ENCODE data around the gene PANK2. TPM values are rescaled to one million over a fixed set of nuclear protein-coding genes. Genes with fewer than 3 reads are reported as not detected.
"Not testable (repeated sequence)": the region's sequence is repeated elsewhere in the genome, so short reads cannot be mapped to it uniquely, and the experiment has no call there.

Gene PANK2
- total RNA-seq, 1 donor from 2014 or later = 53.5 TPM

DNA sequence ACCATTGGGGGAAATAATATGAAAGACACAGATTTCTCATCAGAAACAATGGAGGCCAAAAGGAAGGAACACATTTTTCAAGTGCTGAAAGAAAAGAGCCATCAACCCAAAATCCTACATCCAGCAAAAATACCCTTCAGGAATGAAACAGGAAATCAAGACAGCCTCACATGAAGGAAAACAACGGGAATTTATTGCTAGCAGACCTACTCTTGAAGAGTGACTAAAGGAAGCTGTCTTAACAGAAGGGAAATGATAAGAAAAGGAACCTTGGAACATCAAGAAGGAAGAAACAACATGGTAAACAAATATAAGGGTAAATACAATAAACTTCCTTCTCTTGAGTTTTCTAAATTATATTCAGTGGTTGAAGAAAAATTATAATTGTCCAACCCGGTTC lies 82.0 kb downstream of the PANK2 start:
- no peaks in the 10 kb centered on the region for H3K9me3 ChIP-seq
- DNase-seq (ENCODE audit: extremely low spot score in 2 of 2) = no peak
- no peak overlapping the region for H3K4me3 ChIP-seq
- no peaks in the 10 kb centered on the region for H3K4me1 ChIP-seq
- intact Hi-C loops (cut with DNase I) = no loop called here
- no peaks in the 10 kb centered on the region for H3K36me3 ChIP-seq
- no peak for TF ChIP-seq POLR2A (IDR thresholded peaks at IDR 0.05)
- TF ChIP-seq, protein P1, sequence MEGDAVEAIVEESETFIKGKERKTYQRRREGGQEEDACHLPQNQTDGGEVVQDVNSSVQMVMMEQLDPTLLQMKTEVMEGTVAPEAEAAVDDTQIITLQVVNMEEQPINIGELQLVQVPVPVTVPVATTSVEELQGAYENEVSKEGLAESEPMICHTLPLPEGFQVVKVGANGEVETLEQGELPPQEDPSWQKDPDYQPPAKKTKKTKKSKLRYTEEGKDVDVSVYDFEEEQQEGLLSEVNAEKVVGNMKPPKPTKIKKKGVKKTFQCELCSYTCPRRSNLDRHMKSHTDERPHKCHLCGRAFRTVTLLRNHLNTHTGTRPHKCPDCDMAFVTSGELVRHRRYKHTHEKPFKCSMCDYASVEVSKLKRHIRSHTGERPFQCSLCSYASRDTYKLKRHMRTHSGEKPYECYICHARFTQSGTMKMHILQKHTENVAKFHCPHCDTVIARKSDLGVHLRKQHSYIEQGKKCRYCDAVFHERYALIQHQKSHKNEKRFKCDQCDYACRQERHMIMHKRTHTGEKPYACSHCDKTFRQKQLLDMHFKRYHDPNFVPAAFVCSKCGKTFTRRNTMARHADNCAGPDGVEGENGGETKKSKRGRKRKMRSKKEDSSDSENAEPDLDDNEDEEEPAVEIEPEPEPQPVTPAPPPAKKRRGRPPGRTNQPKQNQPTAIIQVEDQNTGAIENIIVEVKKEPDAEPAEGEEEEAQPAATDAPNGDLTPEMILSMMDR (IDR thresholded peaks at IDR 0.05) = no peak
- no peak for TF ChIP-seq POLR2AphosphoS5 (IDR thresholded peaks at IDR 0.05; ENCODE audit: insufficient read depth in 1 of 2, low read depth in 1 of 2)
- H3K27ac ChIP-seq = no peak overlapping the region
- H3K27me3 ChIP-seq = no peaks in the 10 kb centered on the region

- no peak overlapping the region for H3K27ac ChIP-seq
- H3K27me3 ChIP-seq = no peaks in the 10 kb centered on the region
- intact Hi-C loops (cut with DNase I) = no loop called here
- H3K36me3 ChIP-seq = no peaks in the 10 kb centered on the region
- TF ChIP-seq, protein P1 (IDR thresholded peaks at IDR 0.05) = no peak
- TF ChIP-seq POLR2A (IDR thresholded peaks at IDR 0.05) = no peak
- DNase-seq (ENCODE audit: extremely low spot score in 2 of 2) = no peak
- no peak overlapping the region for H3K4me3 ChIP-seq
- H3K4me1 ChIP-seq = no peaks in the 10 kb centered on the region
- no peaks in the 10 kb centered on the region for H3K9me3 ChIP-seq
These were observed 83.0 kb downstream of the PANK2 start for GRCh38 chr20:3972161-3972560.

GRCh38 chr20:3972631-3973030 lies 83.4 kb downstream of the PANK2 start:
- intact Hi-C loops (cut with DNase I); H3K9me3 ChIP-seq; DNase-seq (ENCODE audit: extremely low spot score in 2 of 2); H3K36me3 ChIP-seq; H3K27me3 ChIP-seq; H3K4me3 ChIP-seq; H3K27ac ChIP-seq; H3K4me1 ChIP-seq: not testable (repeated sequence)

- TF ChIP-seq POLR2AphosphoS5 (IDR thresholded peaks at IDR 0.05; ENCODE audit: insufficient read depth in 1 of 2, low read depth in 1 of 2) (no peak), POLR2A (IDR thresholded peaks at IDR 0.05) (no peak)
- TF ChIP-seq, protein P1 (IDR thresholded peaks at IDR 0.05) = no peak
- intact Hi-C loops (cut with DNase I) = no loop called here
- Histone ChIP-seq H3K36me3 (no peaks in the 10 kb centered on the region), H3K4me1 (no peaks in the 10 kb centered on the region), H3K9me3 (no peaks in the 10 kb centered on the region), H3K27me3 (no peaks in the 10 kb centered on the region), H3K27ac (no peak overlapping the region), H3K4me3 (no peak overlapping the region)
- DNase-seq (ENCODE audit: extremely low spot score in 2 of 2) = no peak
These were observed 84.5 kb downstream of the PANK2 start for GRCh38 chr20:3973705-3974104.

GRCh38 chr20:3976511-3976910 lies 87.3 kb downstream of the PANK2 start:
- Histone ChIP-seq H3K4me1 (peaks cover 9% of the 10 kb centered on the region), H3K27me3 (no peaks in the 10 kb centered on the region), H3K36me3 (no peaks in the 10 kb centered on the region), H3K4me3 (no peak overlapping the region), H3K9me3 (no peaks in the 10 kb centered on the region), H3K27ac (no peak overlapping the region)
- intact Hi-C loops (cut with DNase I) = no loop called here
- no peak for DNase-seq (ENCODE audit: extremely low spot score in 2 of 2)
- TF ChIP-seq POLR2A (IDR thresholded peaks at IDR 0.05) (no peak), POLR2AphosphoS5 (IDR thresholded peaks at IDR 0.05; ENCODE audit: insufficient read depth in 1 of 2, low read depth in 1 of 2) (no peak)

MicroRNA genes within 50 kb of the gene (microRNA counts, 767-probe panel; counts per million panel counts)
- microRNA hsa-miR-103a-3p = 238 to 261 counts per million in 2 donors

Small RNA genes lying within 50 kb of the gene (microRNA-seq; reads per million reads assigned to microRNA genes)
- gene MIR103A2 (ENCODE audit: borderline number of aligned reads, borderline replicate concordance) = not detected
- not detected for gene MIR103B2 (ENCODE audit: borderline number of aligned reads, borderline replicate concordance)

Small RNA genes lying within 50 kb of the gene (small RNA-seq; reads per million reads assigned to genes)
- gene MIR103A2 = not detected

Other genes with a start within 250 kb of the PANK2 start
- not detected for gene GFRA4, start 226.0 kb upstream of the PANK2 start, total RNA-seq
- 119 TPM for gene ADAM33, start 207.4 kb upstream of the PANK2 start, total RNA-seq
- gene SIGLEC1, start 176.8 kb upstream of the PANK2 start, total RNA-seq = 8.8 TPM
- gene HSPA12B, start 156.7 kb upstream of the PANK2 start, total RNA-seq = 21.6 TPM
- 16.0 TPM for gene ADISSP, start 121.6 kb upstream of the PANK2 start, total RNA-seq
- gene SPEF1, start 107.9 kb upstream of the PANK2 start, total RNA-seq = not detected
- gene CENPB, start 102.6 kb upstream of the PANK2 start, total RNA-seq = 62.9 TPM
- 26.5 TPM for gene CDC25B, start 93.1 kb upstream of the PANK2 start, total RNA-seq
- gene AP5S1, start 68.8 kb upstream of the PANK2 start, total RNA-seq = 6.1 TPM
- gene MAVS, start 42.6 kb upstream of the PANK2 start, total RNA-seq = 22.1 TPM
- gene RNF24, start 126.2 kb downstream of the PANK2 start, total RNA-seq = 15.5 TPM